Neural cell (in vitro differentiated cells): ENCODE results near the gene SULF2. TPM values are rescaled to one million over a fixed set of nuclear protein-coding genes. Genes with fewer than 3 reads are reported as not detected.

ENCODE experiments used
- H2AFZ ChIP-seq: fragments of 200-600, 300-800 bp; sonication (generic), shearing (Covaris generic); 2 replicates; pipeline ENCODE4 v1.6.0; 2014; ENCODE audit warnings: low read depth, mild to moderate bottlenecking, antibody characterized with exemption, low read length, moderate library complexity
- H3F3A ChIP-seq: fragments of 200-600 bp; shearing (Covaris generic); 2 replicates; pipeline ENCODE4 v1.6.1; 2016; ENCODE audit warnings: mild to moderate bottlenecking, moderate library complexity, mixed read lengths, antibody characterized with exemption, low read length; ENCODE audit not compliant: insufficient read depth, poor library complexity, severe bottlenecking
- H3K27ac ChIP-seq: fragments of 200-600, 300-800 bp; sonication (generic), shearing (Covaris generic); 2 replicates; pipeline ENCODE4 v1.5.1; 2014; ENCODE audit warnings: mild to moderate bottlenecking, low read length, moderate library complexity
- H3K27me3 ChIP-seq: fragments of 300-800, 200-600 bp; sonication (generic), shearing (Covaris generic); 2 replicates; pipeline ENCODE4 v1.6.0; 2014; ENCODE audit warnings: mild to moderate bottlenecking, low read depth, low read length, moderate library complexity; ENCODE audit not compliant: insufficient read depth
- H3K36me3 ChIP-seq: fragments of 300-800, 200-600 bp; sonication (generic), shearing (Covaris generic); 2 replicates; pipeline ENCODE4 v1.5.1; 2014; ENCODE audit warnings: mild to moderate bottlenecking, antibody characterized with exemption, low read length, moderate library complexity; ENCODE audit not compliant: insufficient read depth
- H3K4me2 ChIP-seq: fragments of 300-800, 200-600 bp; sonication (generic), shearing (Covaris generic); 2 replicates; pipeline ENCODE4 v1.6.0; 2014; ENCODE audit warnings: mild to moderate bottlenecking, low read length
- H3K4me3 ChIP-seq: fragments of 300-800, 200-600 bp; sonication (generic), shearing (Covaris generic); 2 replicates; pipeline ENCODE4 v1.5.1; 2014; ENCODE audit warnings: mild to moderate bottlenecking, low read length, moderate library complexity
- H3K79me2 ChIP-seq: fragments of 200-600 bp; shearing (Covaris generic); replicated peaks from 2 replicates; pipeline ENCODE4 v1.6.0; 2014; ENCODE audit warnings: mild to moderate bottlenecking, low read length, moderate library complexity; ENCODE audit not compliant: insufficient read depth
- H3K9ac ChIP-seq: fragments of 300-800, 200-600 bp; sonication (generic), shearing (Covaris generic); 2 replicates; pipeline ENCODE4 v1.6.1; 2016; ENCODE audit warnings: mild to moderate bottlenecking, low read length, mixed read lengths
- H3K9me2 ChIP-seq: fragments of 200-600 bp; shearing (Covaris generic); 2 replicates; pipeline ENCODE4 v1.6.1; 2016; ENCODE audit warnings: mild to moderate bottlenecking, low read length, mixed read lengths; ENCODE audit not compliant: insufficient read depth
- H3K9me3 ChIP-seq: fragments of 200-600, 300-800 bp; sonication (generic), shearing (Covaris generic); 2 replicates; pipeline ENCODE4 v1.6.1; 2016; ENCODE audit warnings: mild to moderate bottlenecking, mixed run types, low read length, moderate library complexity, mixed read lengths
- H4K20me1 ChIP-seq: fragments of 200-600 bp; shearing (Covaris generic); 2 replicates; pipeline ENCODE4 v1.6.1; 2016; ENCODE audit warnings: mild to moderate bottlenecking, mixed run types; ENCODE audit not compliant: insufficient read depth
- CTCF ChIP-seq: fragments of 450-650 bp; IDR thresholded peaks from 2 replicates; pipeline ENCODE4 v1.5.1; 2014; ENCODE audit warnings: antibody characterized with exemption, mild to moderate bottlenecking, moderate library complexity; ENCODE audit not compliant: poor library complexity, severe bottlenecking
- EP300 ChIP-seq: fragments of 450-650 bp; conservative IDR thresholded peaks from 2 replicates; pipeline ENCODE4 v1.6.1; 2014; ENCODE audit warnings: antibody characterized with exemption, mild to moderate bottlenecking, moderate library complexity; ENCODE audit not compliant: poor library complexity, severe bottlenecking
- EZH2 ChIP-seq: fragments of 200-600, 300-800 bp; shearing (Covaris generic), sonication (generic); IDR thresholded peaks from 2 replicates; pipeline ENCODE4 v1.6.1; 2014; ENCODE audit warnings: antibody characterized with exemption, low read length, borderline replicate concordance, mild to moderate bottlenecking; ENCODE audit not compliant: insufficient read depth, poor library complexity, severe bottlenecking
- MXI1 ChIP-seq: fragments of 450-650 bp; conservative IDR thresholded peaks from 2 replicates; pipeline ENCODE4 v1.6.1; 2014; ENCODE audit warnings: antibody characterized with exemption, mild to moderate bottlenecking; ENCODE audit not compliant: poor library complexity, severe bottlenecking
- POLR2AphosphoS5 ChIP-seq: IDR thresholded peaks from 2 replicates; pipeline ENCODE4 v1.6.1; 2012
- RAD21 ChIP-seq: fragments of 450-650 bp; conservative IDR thresholded peaks from 2 replicates; pipeline ENCODE4 v1.6.1; 2014; ENCODE audit warnings: antibody characterized with exemption, mild to moderate bottlenecking, moderate library complexity
- REST ChIP-seq: IDR thresholded peaks from 2 replicates; pipeline ENCODE4 v1.6.1; 2012; ENCODE audit warnings: borderline replicate concordance
- SMC3 ChIP-seq: fragments of 450-650 bp; conservative IDR thresholded peaks from 2 replicates; pipeline ENCODE4 v1.6.1; 2014; ENCODE audit warnings: antibody characterized with exemption, mild to moderate bottlenecking, moderate library complexity; ENCODE audit not compliant: poor library complexity
- TAF1 ChIP-seq: IDR thresholded peaks from 2 replicates; pipeline ENCODE4 v1.6.1; 2012; ENCODE audit warnings: low read depth
- polyA plus RNA-seq: library from polyadenylated mRNA; depleted of rRNA; stranded (reverse); fragments of >200 nt; gene quantifications from 2 replicates; pipeline ENCODE4 v1.2.3, GENCODE V29; 2014

Gene SULF2
- polyA plus RNA-seq, 1 donor from 2014 or later = 30.0 TPM

- Histone ChIP-seq H2AFZ (no peak overlapping the region), H3F3A (no peaks in the 10 kb centered on the region), H3K36me3 (no peaks in the 10 kb centered on the region), H3K4me3 (no peak overlapping the region), H3K9me2 (no peaks in the 10 kb centered on the region), H3K9ac (no peak overlapping the region), H3K79me2 (no peaks in the 10 kb centered on the region), H3K27ac (no peak overlapping the region), H3K27me3 (no peaks in the 10 kb centered on the region), H3K9me3 (no peaks in the 10 kb centered on the region), H4K20me1 (no peaks in the 10 kb centered on the region), H3K4me2 (no peak overlapping the region)
- TF ChIP-seq EZH2 (no peak), CTCF (no peak), TAF1 (no peak), RAD21 (no peak), SMC3 (no peak), EP300 (no peak), MXI1 (no peak), REST (no peak), POLR2AphosphoS5 (no peak)
Observed at GRCh38 chr20:47699818-47700217, 85.5 kb downstream of the SULF2 start.

- no peak overlapping the region for H3K27ac ChIP-seq
- H2AFZ ChIP-seq = no peak overlapping the region
- H3K9me2 ChIP-seq = no peaks in the 10 kb centered on the region
- no peaks in the 10 kb centered on the region for H4K20me1 ChIP-seq
- no peaks in the 10 kb centered on the region for H3K79me2 ChIP-seq
- H3K27me3 ChIP-seq = no peaks in the 10 kb centered on the region
- H3K9ac ChIP-seq = no peak overlapping the region
- H3F3A ChIP-seq = no peaks in the 10 kb centered on the region
- no peaks in the 10 kb centered on the region for H3K9me3 ChIP-seq
- H3K36me3 ChIP-seq = no peaks in the 10 kb centered on the region
- no peak overlapping the region for H3K4me3 ChIP-seq
- H3K4me2 ChIP-seq = no peak overlapping the region
- TF ChIP-seq CTCF (no peak), POLR2AphosphoS5 (no peak), REST (no peak), RAD21 (no peak), EP300 (no peak), EZH2 (no peak), TAF1 (no peak), SMC3 (no peak), MXI1 (no peak)
Observed at GRCh38 chr20:47698142-47698541, 87.1 kb downstream of the SULF2 start.
